Kidney (tissue), 14 donors: ENCODE results near the gene CHD6. TPM values are rescaled to one million over a fixed set of nuclear protein-coding genes. Genes with fewer than 3 reads are reported as not detected.

Experiments used
- DNase-seq, 5 donors: peaks; one replicate each; pipeline ENCODE4 v3.0.0-alpha.2; 2013 to 2020
- FAIRE-seq: peaks from 2 replicates; lab custom pipeline; 2012; peaks lifted over from hg19 to GRCh38; lab: Jason Lieb, UNC
- H3K27ac ChIP-seq, 2 donors: one replicate each; pipeline ENCODE4 v1.7.0; 2013; ENCODE audit warnings: low read depth in 2 of 2, low read length in 2 of 2, inconsistent platforms in 1 of 2
- H3K27me3 ChIP-seq: one replicate; pipeline ENCODE4 v1.7.1; 2013; ENCODE audit warnings: low read length, inconsistent platforms; ENCODE audit not compliant: control insufficient read depth, insufficient read depth
- H3K36me3 ChIP-seq, 3 donors: one replicate each; pipeline versions ENCODE4 v1.7.0 to v1.7.1; 2013; ENCODE audit warnings: low read length in 3 of 3, control low read depth in 1 of 3, inconsistent platforms in 1 of 3; ENCODE audit not compliant: insufficient read depth in 3 of 3, control insufficient read depth in 2 of 3
- H3K4me1 ChIP-seq, 3 donors: one replicate each; pipeline versions ENCODE4 v1.7.0 to v1.7.1; 2013; ENCODE audit warnings: low read length in 3 of 3, inconsistent platforms in 1 of 3, low read depth in 1 of 3; ENCODE audit not compliant: control insufficient read depth in 2 of 3, insufficient read depth in 2 of 3
- H3K4me3 ChIP-seq, 3 donors: one replicate each; pipeline versions ENCODE4 v1.7.0 to v1.8.1; 2013; ENCODE audit warnings: low read length in 3 of 3, control low read depth in 1 of 3, inconsistent platforms in 1 of 3
- H3K9ac ChIP-seq, 3 donors: one replicate each; pipeline versions ENCODE4 v1.7.0 to v1.7.1; 2013; ENCODE audit warnings: low read length in 3 of 3, control low read depth in 1 of 3, inconsistent platforms in 1 of 3
- H3K9me3 ChIP-seq, 3 donors: one replicate each; pipeline versions ENCODE4 v1.7.0 to v1.7.1; 2013; ENCODE audit warnings: low read length in 3 of 3, control low read depth in 1 of 3, inconsistent platforms in 1 of 3; ENCODE audit not compliant: control insufficient read depth in 2 of 3, insufficient read depth in 1 of 3
- CTCF ChIP-seq: IDR thresholded peaks from 3 replicates; pipeline ENCODE4 v1.5.1; 2012; ENCODE audit warnings: mild to moderate bottlenecking, moderate library complexity, borderline replicate concordance; ENCODE audit not compliant: insufficient read depth; ENCODE audit errors: extremely low read depth
- intact Hi-C: fragments of 100-400 bp; cut with DNase I; formaldehyde crosslinking; loops from one replicate; pipeline ENCODE4 v1.11.1; 2022
- polyA plus RNA-seq: library from polyadenylated mRNA; stranded (reverse); fragments of 350-450 nt; fragmentation: Illumina TruSeq; extraction: RNeasy Lipid Tissue Mini Kit (QIAGEN cat#74804); gene quantifications from one replicate; pipeline ENCODE4 v1.2.3, GENCODE V29; 2014; ENCODE audit warnings: low read depth, low replicate concordance; ENCODE audit not compliant: insufficient read depth
- total RNA-seq: library from RNA; stranded (reverse); fragmentation: NEBNext Ultra II Directional; extraction: Animal tissue kit (Norgen Biotek cat#: 25700); gene quantifications from one replicate; pipeline ENCODE4 v1.2.1, GENCODE V29; 2021
- donor health status: control.
- donor health status: control.
- donor health status: control.
- donor health status: control.
- donor health status: control.
- donor health status: DM: yes; HTN: yes; CAD: no.
- donor health status: Normal renal cell carcinoma (clear cell type).

Gene CHD6
- total and polyA plus RNA-seq, 2 donors from 2014 or later, result 4.5 to 53.5 TPM

GRCh38 chr20:41600926-41601631, 17.1 kb downstream of the CHD6 start:
- H3K9me3 ChIP-seq, result peaks cover 0 to 35% (median 5%) of the 10 kb centered on the region in 3 donors
- no peak for DNase-seq
- TF ChIP-seq CTCF, result no peak
- no peaks in the 10 kb centered on the region for H3K36me3 ChIP-seq
- intact Hi-C loops, result no loop called here
- no peak overlapping the region for H3K4me3 ChIP-seq
- no peak overlapping the region for H3K27ac ChIP-seq
- FAIRE-seq, result no peak
- H3K4me1 ChIP-seq, result no peaks in the 10 kb centered on the region
- no peaks in the 10 kb centered on the region for H3K27me3 ChIP-seq
- H3K9ac ChIP-seq, result no peak overlapping the region

GRCh38 chr20:41599699-41600104, 18.5 kb downstream of the CHD6 start:
- Histone ChIP-seq H3K4me1 (no peaks in the 10 kb centered on the region), H3K9me3 (peaks cover 0 to 44% (median 5%) of the 10 kb centered on the region in 3 donors), H3K36me3 (no peaks in the 10 kb centered on the region), H3K9ac (no peak overlapping the region), H3K27ac (no peak overlapping the region), H3K4me3 (no peak overlapping the region), H3K27me3 (no peaks in the 10 kb centered on the region)
- intact Hi-C loops, result no loop called here
- DNase-seq (no peak), FAIRE-seq (no peak)
- no peak for TF ChIP-seq CTCF

GRCh38 chr20:41598719-41599118, 19.5 kb downstream of the CHD6 start:
- H3K4me3 ChIP-seq, result no peak overlapping the region
- no peak for FAIRE-seq

More at GRCh38 chr20:41598719-41599118, 19.5 kb downstream of the CHD6 start:
- Histone ChIP-seq H3K9me3 (peaks cover 0 to 48% (median 5%) of the 10 kb centered on the region in 3 donors), H3K36me3 (no peaks in the 10 kb centered on the region), H3K4me1 (no peaks in the 10 kb centered on the region), H3K9ac (no peak overlapping the region), H3K27ac (no peak overlapping the region), H3K27me3 (no peaks in the 10 kb centered on the region)
- no peak for DNase-seq
- no peak for TF ChIP-seq CTCF
- intact Hi-C loops, result no loop called here
